ENCODE results near the gene NT5C2. TPM values are rescaled to one million over a fixed set of nuclear protein-coding genes. Genes with fewer than 3 reads are reported as not detected.
"Not testable (repeated sequence)": the region's sequence is repeated elsewhere in the genome, so short reads cannot be mapped to it uniquely, and the experiment has no call there.

NT5C2 gene
- total RNA-seq, 1 donor from 2014 or later: 55.0 TPM

- DNase-seq: no peak
- H3K27ac ChIP-seq (replicated peaks): peak overlapping the region; percentile 89
- intact Hi-C loops (cut with micrococcal nuclease): no loop called here
- TF ChIP-seq CTCF (IDR thresholded peaks at IDR 0.05; ENCODE audit: borderline replicate concordance): no peak
- no peaks in the 10 kb centered on the region for H3K36me3 ChIP-seq
- H3K4me3 ChIP-seq: no peak overlapping the region
- H3K27me3 ChIP-seq (ENCODE audit: low read depth): no peaks in the 10 kb centered on the region
- no peaks in the 10 kb centered on the region for H3K9me3 ChIP-seq (replicated peaks)
- H3K4me1 ChIP-seq: peaks cover 43% of the 10 kb centered on the region
These were observed 39.9 kb upstream of the NT5C2 start for GRCh38 chr10:103232772-103233488.

- peaks cover 48% of the 10 kb centered on the region for H3K4me1 ChIP-seq
- no peaks in the 10 kb centered on the region for H3K27me3 ChIP-seq (ENCODE audit: low read depth)
- no peaks in the 10 kb centered on the region for H3K9me3 ChIP-seq (replicated peaks)
- no peak overlapping the region for H3K4me3 ChIP-seq
- no peaks in the 10 kb centered on the region for H3K36me3 ChIP-seq
- TF ChIP-seq CTCF (IDR thresholded peaks at IDR 0.05; ENCODE audit: borderline replicate concordance): no peak
- no peak for DNase-seq
- peak overlapping the region; percentile 89 for H3K27ac ChIP-seq (replicated peaks)
- intact Hi-C loops (cut with micrococcal nuclease): no loop called here
These were observed 39.1 kb upstream of the NT5C2 start for GRCh38 chr10:103232131-103232673.

- H3K27ac ChIP-seq (replicated peaks): peak overlapping the region; percentile 89
- no peaks in the 10 kb centered on the region for H3K36me3 ChIP-seq
- H3K4me3 ChIP-seq: peak overlapping the region; percentile 29
- no peaks in the 10 kb centered on the region for H3K9me3 ChIP-seq (replicated peaks)
- H3K27me3 ChIP-seq (ENCODE audit: low read depth): no peaks in the 10 kb centered on the region
- TF ChIP-seq CTCF (IDR thresholded peaks at IDR 0.05; ENCODE audit: borderline replicate concordance): no peak
- intact Hi-C loops (cut with micrococcal nuclease): no loop called here
- peaks cover 48% of the 10 kb centered on the region for H3K4me1 ChIP-seq
- DNase-seq: no peak
These were observed 38.0 kb upstream of the NT5C2 start for GRCh38 chr10:103231047-103231551.

- intact Hi-C loops (cut with micrococcal nuclease): no loop called here
- no peak overlapping the region for H3K4me3 ChIP-seq
- H3K27me3 ChIP-seq (ENCODE audit: low read depth): no peaks in the 10 kb centered on the region
- peaks cover 29% of the 10 kb centered on the region for H3K9me3 ChIP-seq (replicated peaks)
- peak overlapping the region; percentile 74 for H3K27ac ChIP-seq (replicated peaks)
- no peak for DNase-seq
- TF ChIP-seq CTCF (IDR thresholded peaks at IDR 0.05; ENCODE audit: borderline replicate concordance): no peak
- peaks cover 45% of the 10 kb centered on the region for H3K4me1 ChIP-seq
- peaks cover 8% of the 10 kb centered on the region for H3K36me3 ChIP-seq
These were observed 34.3 kb upstream of the NT5C2 start for GRCh38 chr10:103227416-103227815.

- Histone ChIP-seq H3K4me3 (no peak overlapping the region), H3K36me3 (peaks cover 8% of the 10 kb centered on the region), H3K9me3 (replicated peaks) (peaks cover 37% of the 10 kb centered on the region), H3K27ac (replicated peaks) (no peak overlapping the region), H3K27me3 (ENCODE audit: low read depth) (no peaks in the 10 kb centered on the region), H3K4me1 (peaks cover 30% of the 10 kb centered on the region)
- no peak for TF ChIP-seq CTCF (IDR thresholded peaks at IDR 0.05; ENCODE audit: borderline replicate concordance)
- intact Hi-C loops (cut with micrococcal nuclease): no loop called here
- no peak for DNase-seq
These were observed 32.9 kb upstream of the NT5C2 start for GRCh38 chr10:103225939-103226338.

- DNase-seq; H3K4me3 ChIP-seq; H3K36me3 ChIP-seq; H3K27me3 ChIP-seq (ENCODE audit: low read depth); H3K27ac ChIP-seq (replicated peaks); intact Hi-C loops (cut with micrococcal nuclease): not testable (repeated sequence)
- Histone ChIP-seq H3K4me1 (peaks cover 18% of the 10 kb centered on the region), H3K9me3 (replicated peaks) (peaks cover 37% of the 10 kb centered on the region)
These were observed 31.6 kb upstream of the NT5C2 start for GRCh38 chr10:103224721-103225120.
